Endothelial cell of umbilical vein (primary cell): Measurements from ENCODE around the gene B3GALNT1. TPM values are rescaled to one million over a fixed set of nuclear protein-coding genes. Genes with fewer than 3 reads are reported as not detected.
A peak's percentile ranks its signal among the peaks of the same experiment; 100 is the strongest.

Source experiments
- BruUV-seq: library from RNA; stranded (reverse); fragments of 400-500 nt; replicated peaks from 2 replicates; lab custom pipeline; 2021; lab: Mats Ljungman, UMichigan
- CTCF ChIA-PET: fragments of 300-600, 350-600 bp; sonication (Branson Sonifier 250); formaldehyde crosslinking; loops from one replicate; lab custom pipeline; 2021; ENCODE audit warnings: antibody characterized with exemption, inconsistent platforms; lab: Charles Lee
- POLR2A ChIA-PET: fragments of 300-600, 350-600 bp; sonication (Branson Sonifier 250); formaldehyde crosslinking; loops from one replicate; lab custom pipeline; 2021; ENCODE audit warnings: antibody characterized with exemption, inconsistent platforms; lab: Charles Lee
- DNase-seq: peaks from one replicate; pipeline ENCODE4 v3.0.0-alpha.2; 2011; ENCODE audit warnings: low read depth, low spot score
- FAIRE-seq: peaks from 2 replicates; lab custom pipeline; 2011; peaks lifted over from hg19 to GRCh38; lab: Jason Lieb, UNC
- H2AFZ ChIP-seq: 2 replicates; pipeline ENCODE4 v1.6.0; 2012; ENCODE audit warnings: low read depth, low read length, control low read depth, inconsistent platforms
- H3K27ac ChIP-seq: 2 replicates; pipeline ENCODE4 v1.5.1; 2011; ENCODE audit warnings: low read depth, mild to moderate bottlenecking, control low read depth, low read length, moderate library complexity; ENCODE audit not compliant: insufficient read depth
- H3K27me3 ChIP-seq, 2 experiments: 2 replicates each; pipeline versions ENCODE4 v1.6.0 to v1.6.1; 2011; ENCODE audit warnings: low read length in 2 of 2, mixed read lengths in 1 of 2; ENCODE audit not compliant: control insufficient read depth in 2 of 2, insufficient read depth in 2 of 2
- H3K36me3 ChIP-seq, 2 experiments: 2 replicates in 1 of 2; 3 replicates in 1 of 2; pipeline ENCODE4 v1.5.1; 2011; ENCODE audit warnings: low read length in 2 of 2, mild to moderate bottlenecking in 1 of 2, moderate library complexity in 1 of 2; ENCODE audit not compliant: control insufficient read depth in 2 of 2, insufficient read depth in 2 of 2; ENCODE audit errors: extremely low read depth in 1 of 2
- H3K4me1 ChIP-seq: 3 replicates; pipeline ENCODE4 v1.5.1; 2011; ENCODE audit warnings: mild to moderate bottlenecking, low read length; ENCODE audit not compliant: control insufficient read depth, insufficient read depth; ENCODE audit errors: extremely low read depth
- H3K4me2 ChIP-seq: 2 replicates; pipeline ENCODE4 v1.6.1; 2011; ENCODE audit warnings: low read length, control low read depth, mixed read lengths; ENCODE audit not compliant: insufficient read depth
- H3K4me3 ChIP-seq, 3 experiments: fragments of 200-600 bp in 1 of 3; sonication (generic), shearing (Covaris generic) in 1 of 3; replicated peaks in 1 of 3; 2 replicates each; pipeline ENCODE4 v1.5.1; 2011 to 2016; ENCODE audit warnings: control low read depth in 3 of 3, low read length in 3 of 3, mild to moderate bottlenecking in 2 of 3, inconsistent platforms in 1 of 3, low read depth in 1 of 3, moderate library complexity in 1 of 3; ENCODE audit not compliant: insufficient read depth in 1 of 3
- H3K79me2 ChIP-seq: 2 replicates; pipeline ENCODE4 v1.6.0; 2012; ENCODE audit warnings: low read length, inconsistent platforms; ENCODE audit not compliant: control insufficient read depth, insufficient read depth
- H3K9ac ChIP-seq: replicated peaks from 2 replicates; pipeline ENCODE3; 2011; ENCODE audit warnings: low read length, control low read depth; ENCODE audit not compliant: insufficient read depth; ENCODE audit errors: extremely low read depth
- H3K9me1 ChIP-seq: replicated peaks from 3 replicates; pipeline ENCODE4 v1.6.0; 2011; ENCODE audit warnings: mild to moderate bottlenecking, low read length; ENCODE audit not compliant: control insufficient read depth, insufficient read depth; ENCODE audit errors: extremely low read depth
- H3K9me3 ChIP-seq: replicated peaks from 2 replicates; pipeline ENCODE4 v1.5.1; 2012; ENCODE audit warnings: low read length, inconsistent platforms; ENCODE audit not compliant: control insufficient read depth, insufficient read depth
- H4K20me1 ChIP-seq: replicated peaks from 2 replicates; pipeline ENCODE3; 2011; ENCODE audit warnings: mild to moderate bottlenecking, low read length; ENCODE audit not compliant: control insufficient read depth, insufficient read depth; ENCODE audit errors: extremely low read depth
- EZH2 ChIP-seq: IDR thresholded peaks from 2 replicates; pipeline ENCODE4 v1.6.1; 2012; ENCODE audit warnings: borderline replicate concordance, low read depth, mild to moderate bottlenecking, moderate library complexity, low read length, inconsistent platforms; ENCODE audit not compliant: severe bottlenecking
- FOS ChIP-seq: IDR thresholded peaks from 2 replicates; pipeline ENCODE4 v1.6.1; 2011; ENCODE audit warnings: mild to moderate bottlenecking, low read length, moderate library complexity, borderline replicate concordance; ENCODE audit not compliant: insufficient read depth
- GATA2 ChIP-seq: IDR thresholded peaks from 2 replicates; pipeline ENCODE4 v1.7.0; 2011; ENCODE audit warnings: low read depth, mild to moderate bottlenecking, moderate library complexity, mixed read lengths, low read length; ENCODE audit not compliant: insufficient read length, insufficient read depth
- JUN ChIP-seq: IDR thresholded peaks from 2 replicates; pipeline ENCODE4 v1.6.1; 2011; ENCODE audit warnings: borderline replicate concordance, low read depth; ENCODE audit not compliant: insufficient read length, insufficient read depth
- MYC ChIP-seq: IDR thresholded peaks from one replicate; pipeline ENCODE4 v1.6.1; 2011; ENCODE audit warnings: mild to moderate bottlenecking, low read depth, low read length
- POLR2A ChIP-seq: IDR thresholded peaks from 2 replicates; pipeline ENCODE4 v1.6.1; 2012; ENCODE audit warnings: low read depth, mild to moderate bottlenecking, control low read depth, low read length
- POLR2AphosphoS5 ChIP-seq: IDR thresholded peaks from 2 replicates; pipeline ENCODE4 v1.6.1; 2012; ENCODE audit warnings: low read depth, mild to moderate bottlenecking, control low read depth, low read length, moderate library complexity; ENCODE audit not compliant: insufficient read depth
- dilution Hi-C: fragments of 300-500 bp; cut with MboI; formaldehyde crosslinking; loops from one replicate; pipeline ENCODE4 v1.15.0; 2019; ENCODE audit warnings: low sequenced_read_pairs; ENCODE audit not compliant: extremely low pct_ligation_motif_present
- intact Hi-C: fragments of 100-400 bp; cut with micrococcal nuclease; formaldehyde crosslinking; loops from one replicate; pipeline ENCODE4 v1.10.0; 2022
- polyA plus RNA-seq, 4 experiments: library from polyadenylated mRNA; depleted of rRNA in 3 of 4; stranded (reverse) in 3 of 4; unstranded in 1 of 4; fragments of >200 nt; gene quantifications; 2 replicates each; pipeline versions ENCODE4 v1.2.1 to v1.2.3, GENCODE V29; 2011 to 2012; ENCODE audit warnings: missing spikeins in 1 of 4
- total RNA-seq: library from RNA; stranded (reverse); gene quantifications from 2 replicates; pipeline ENCODE4 v1.2.3, GENCODE V29; 2021
- TF ChIP-seq, protein P1 (sequence below): IDR thresholded peaks from 2 replicates; pipeline ENCODE4 v1.6.1; 2011; ENCODE audit not compliant: insufficient read depth, insufficient read length
- TF ChIP-seq, protein P2 (sequence below), 2 donors: IDR thresholded peaks; 1 replicate in 1 of 2; 2 replicates in 1 of 2; pipeline ENCODE4 v1.5.1; 2011; ENCODE audit warnings: low read length in 2 of 2, mild to moderate bottlenecking in 2 of 2, moderate library complexity in 2 of 2, control low read depth in 1 of 2, inconsistent platforms in 1 of 2, low read depth in 1 of 2; ENCODE audit not compliant: insufficient read depth in 1 of 2; ENCODE audit errors: extremely low read depth in 1 of 2

B3GALNT1 gene
- total and polyA plus RNA-seq, 2 donors (not counting 3 experiments of a cell fraction or from before 2014, with no cell fraction given) = 19.4 to 29.4 TPM

DNA sequence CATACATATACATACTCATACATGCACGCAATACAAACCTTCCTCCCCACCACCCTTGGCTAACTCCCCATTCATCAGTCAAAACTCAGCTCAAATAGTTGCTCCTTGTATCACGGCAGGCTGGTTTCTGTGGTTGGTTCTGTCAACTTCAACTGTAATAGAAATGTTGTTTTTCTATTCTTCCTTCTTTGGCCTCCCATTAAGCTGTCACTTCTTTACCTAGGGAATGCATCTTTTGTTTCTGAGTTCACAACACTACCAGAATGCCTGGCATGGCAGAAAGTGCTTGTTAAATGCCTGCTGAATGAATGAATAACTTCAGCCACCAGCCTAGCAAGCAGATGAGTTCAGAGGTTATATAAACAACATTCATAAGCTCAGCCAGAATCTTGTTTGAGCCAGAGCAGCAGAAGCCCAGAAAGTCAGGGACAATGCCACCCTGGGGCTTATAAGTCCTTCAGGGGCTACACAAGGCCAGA lies 63.1 kb downstream of the B3GALNT1 start:
- dilution Hi-C loops (no loop called here), intact Hi-C loops (no loop called here)
- Histone ChIP-seq H3K36me3 (no peaks in the 10 kb centered on the region), H3K9me3 (no peaks in the 10 kb centered on the region), H3K4me2 (no peak overlapping the region), H3K27ac (no peak overlapping the region), H3K9me1 (no peaks in the 10 kb centered on the region), H3K27me3 (no peaks in the 10 kb centered on the region), H3K4me1 (peaks cover 3% of the 10 kb centered on the region), H3K4me3 (no peak overlapping the region), H2AFZ (no peak overlapping the region), H3K79me2 (no peaks in the 10 kb centered on the region), H4K20me1 (no peaks in the 10 kb centered on the region), H3K9ac (no peak overlapping the region)
- FAIRE-seq (no peak), DNase-seq (peak; percentile 43)
- ChIA-PET POLR2A (no interaction called here), CTCF (interaction anchor here (1.4 to 1.6 kb wide), 2 partner anchors 10 to 63 kb away, joined by 3 to 5 read pairs; partner anchors contain the start of gene B3GALNT1)
- TF ChIP-seq EZH2 (no peak), POLR2AphosphoS5 (no peak), POLR2A (no peak), JUN (no peak), GATA2 (no peak), MYC (no peak), FOS (no peak)
- TF ChIP-seq, protein P1, sequence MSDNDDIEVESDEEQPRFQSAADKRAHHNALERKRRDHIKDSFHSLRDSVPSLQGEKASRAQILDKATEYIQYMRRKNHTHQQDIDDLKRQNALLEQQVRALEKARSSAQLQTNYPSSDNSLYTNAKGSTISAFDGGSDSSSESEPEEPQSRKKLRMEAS = no peak
- TF ChIP-seq, protein P2, sequence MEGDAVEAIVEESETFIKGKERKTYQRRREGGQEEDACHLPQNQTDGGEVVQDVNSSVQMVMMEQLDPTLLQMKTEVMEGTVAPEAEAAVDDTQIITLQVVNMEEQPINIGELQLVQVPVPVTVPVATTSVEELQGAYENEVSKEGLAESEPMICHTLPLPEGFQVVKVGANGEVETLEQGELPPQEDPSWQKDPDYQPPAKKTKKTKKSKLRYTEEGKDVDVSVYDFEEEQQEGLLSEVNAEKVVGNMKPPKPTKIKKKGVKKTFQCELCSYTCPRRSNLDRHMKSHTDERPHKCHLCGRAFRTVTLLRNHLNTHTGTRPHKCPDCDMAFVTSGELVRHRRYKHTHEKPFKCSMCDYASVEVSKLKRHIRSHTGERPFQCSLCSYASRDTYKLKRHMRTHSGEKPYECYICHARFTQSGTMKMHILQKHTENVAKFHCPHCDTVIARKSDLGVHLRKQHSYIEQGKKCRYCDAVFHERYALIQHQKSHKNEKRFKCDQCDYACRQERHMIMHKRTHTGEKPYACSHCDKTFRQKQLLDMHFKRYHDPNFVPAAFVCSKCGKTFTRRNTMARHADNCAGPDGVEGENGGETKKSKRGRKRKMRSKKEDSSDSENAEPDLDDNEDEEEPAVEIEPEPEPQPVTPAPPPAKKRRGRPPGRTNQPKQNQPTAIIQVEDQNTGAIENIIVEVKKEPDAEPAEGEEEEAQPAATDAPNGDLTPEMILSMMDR (IDR thresholded peaks at IDR 0.05; ENCODE audit: extremely low read depth in 1 of 2, insufficient read depth in 1 of 2, low read depth in 1 of 2, low read length in 2 of 2) = no peak
- BruUV-seq = no TSS peak
